Liver (tissue), 9 donors: Measurements from ENCODE around the gene NDST1. TPM values are rescaled to one million over a fixed set of nuclear protein-coding genes. Genes with fewer than 3 reads are reported as not detected.
A peak's percentile ranks its signal among the peaks of the same experiment; 100 is the strongest.

ENCODE experiments used
- DNase-seq: peaks from one replicate; pipeline ENCODE4 v3.0.0-alpha.2; 2017; ENCODE audit warnings: low spot score
- H3K27ac ChIP-seq, 2 donors: one replicate each; pipeline ENCODE4 v1.7.0; 2013; ENCODE audit warnings: inconsistent platforms in 2 of 2, low read length in 2 of 2, control low read depth in 1 of 2, low read depth in 1 of 2, mild to moderate bottlenecking in 1 of 2
- H3K27me3 ChIP-seq, 4 donors: one replicate each; pipeline versions ENCODE4 v1.6.1 to v1.7.0; 2013; ENCODE audit warnings: low read length in 3 of 4, inconsistent platforms in 1 of 4, mild to moderate bottlenecking in 1 of 4, moderate library complexity in 1 of 4; ENCODE audit not compliant: control insufficient read depth in 4 of 4, insufficient read depth in 4 of 4
- H3K36me3 ChIP-seq, 4 donors: one replicate each; pipeline versions ENCODE4 v1.6.1 to v1.7.0; 2013; ENCODE audit warnings: low read length in 3 of 4, mild to moderate bottlenecking in 3 of 4, low read depth in 1 of 4, moderate library complexity in 1 of 4; ENCODE audit not compliant: control insufficient read depth in 4 of 4, insufficient read depth in 3 of 4
- H3K4me1 ChIP-seq, 4 donors: one replicate each; pipeline versions ENCODE4 v1.6.1 to v1.7.0; 2013; ENCODE audit warnings: low read length in 3 of 4, mild to moderate bottlenecking in 3 of 4, moderate library complexity in 1 of 4; ENCODE audit not compliant: control insufficient read depth in 4 of 4, insufficient read depth in 4 of 4
- H3K4me3 ChIP-seq, 3 donors: one replicate each; pipeline versions ENCODE4 v1.6.1 to v1.7.0; 2013; ENCODE audit warnings: low read length in 3 of 3, control low read depth in 1 of 3, low read depth in 1 of 3, mild to moderate bottlenecking in 1 of 3
- H3K9ac ChIP-seq, 2 donors: one replicate each; pipeline ENCODE4 v1.7.0; 2013; ENCODE audit warnings: low read length in 2 of 2, mild to moderate bottlenecking in 2 of 2, moderate library complexity in 2 of 2, control low read depth in 1 of 2, low read depth in 1 of 2
- H3K9me3 ChIP-seq, 4 donors: one replicate each; pipeline versions ENCODE4 v1.6.1 to v1.7.0; 2013; ENCODE audit warnings: low read length in 3 of 4; ENCODE audit not compliant: control insufficient read depth in 4 of 4
- EGR1 ChIP-seq, 2 donors: IDR thresholded peaks; 2 replicates each; pipeline ENCODE4 v1.6.1; 2016 to 2018; ENCODE audit warnings: antibody characterized with exemption in 2 of 2, low read depth in 2 of 2
- FOXA1 ChIP-seq: IDR thresholded peaks from 2 replicates; pipeline ENCODE4 v1.6.1; 2016; ENCODE audit warnings: antibody characterized with exemption
- FOXA2 ChIP-seq: IDR thresholded peaks from 2 replicates; pipeline ENCODE4 v1.6.1; 2016; ENCODE audit warnings: antibody characterized with exemption
- GABPA ChIP-seq, 2 donors: IDR thresholded peaks in 1 of 2; conservative IDR thresholded peaks in 1 of 2; 2 replicates each; pipeline ENCODE4 v1.6.1; 2016; ENCODE audit warnings: antibody characterized with exemption in 2 of 2, mild to moderate bottlenecking in 1 of 2, moderate library complexity in 1 of 2
- HNF4A ChIP-seq, 2 donors: conservative IDR thresholded peaks; 2 replicates each; pipeline ENCODE4 v1.6.1; 2016; ENCODE audit warnings: antibody characterized with exemption in 2 of 2, mild to moderate bottlenecking in 2 of 2
- HNF4G ChIP-seq: IDR thresholded peaks from 2 replicates; pipeline ENCODE4 v1.6.1; 2016; ENCODE audit warnings: antibody characterized with exemption
- JUND ChIP-seq, 2 donors: IDR thresholded peaks; 2 replicates each; pipeline ENCODE4 v1.6.1; 2016; ENCODE audit warnings: antibody characterized with exemption in 2 of 2
- NR2F2 ChIP-seq: IDR thresholded peaks from 2 replicates; pipeline ENCODE4 v1.6.1; 2016; ENCODE audit warnings: antibody characterized with exemption
- RAD21 ChIP-seq, 2 donors: IDR thresholded peaks; 2 replicates each; pipeline ENCODE4 v1.6.1; 2016; ENCODE audit warnings: antibody characterized with exemption in 2 of 2, mild to moderate bottlenecking in 2 of 2
- RXRA ChIP-seq, 2 donors: IDR thresholded peaks; 2 replicates each; pipeline ENCODE4 v1.6.1; 2017 to 2018; ENCODE audit warnings: antibody characterized with exemption in 2 of 2, mild to moderate bottlenecking in 1 of 2
- SP1 ChIP-seq: IDR thresholded peaks from 2 replicates; pipeline ENCODE4 v1.6.1; 2018; ENCODE audit warnings: antibody characterized with exemption, mild to moderate bottlenecking
- TAF1 ChIP-seq: conservative IDR thresholded peaks from 2 replicates; pipeline ENCODE4 v1.6.1; 2016; ENCODE audit warnings: antibody characterized with exemption, mild to moderate bottlenecking
- YY1 ChIP-seq: IDR thresholded peaks from 2 replicates; pipeline ENCODE4 v1.6.1; 2016; ENCODE audit warnings: antibody characterized with exemption, mild to moderate bottlenecking
- WGBS: extraction: QIAGEN DNeasy Blood & Tissue Kit; methylation state at CpG from one replicate; pipeline ENCODE4 v1.1.7; 2013; 5-methylcytosine and 5-hydroxymethylcytosine counted together
- polyA plus RNA-seq, 2 donors: library from polyadenylated mRNA; stranded (reverse) in 1 of 2; unstranded in 1 of 2; fragments of 200-250 nt in 1 of 2; fragments of >200 nt in 1 of 2; fragmentation: Nextera tagmentation in 1 of 2; extraction: Ambion mirVana in 1 of 2; gene quantifications; one replicate each; pipeline versions ENCODE4 v1.2.1 to v1.2.3, GENCODE V29; 2013 to 2015
- total RNA-seq, 2 donors: library from RNA; depleted of rRNA; stranded (reverse); fragments of >200 nt; gene quantifications; one replicate each; pipeline ENCODE4 v1.2.3, GENCODE V29; 2014
- TF ChIP-seq, protein P1 (sequence below): IDR thresholded peaks from 2 replicates; pipeline ENCODE4 v1.6.1; 2016; ENCODE audit warnings: antibody characterized with exemption
- TF ChIP-seq, protein P2 (sequence below): IDR thresholded peaks from 2 replicates; pipeline ENCODE4 v1.6.1; 2016; ENCODE audit warnings: antibody characterized with exemption
- TF ChIP-seq, protein P3 (sequence below): IDR thresholded peaks from 2 replicates; pipeline ENCODE4 v1.6.1; 2016; ENCODE audit warnings: antibody characterized with exemption
- TF ChIP-seq, protein P4 (sequence below): fragments of 150-350 bp; IDR thresholded peaks from 2 replicates; pipeline ENCODE4 v1.5.1; 2017; ENCODE audit warnings: improper control_type of control experiment, low read depth, low read length; ENCODE audit not compliant: missing input control
- TF ChIP-seq, protein P5 (sequence below): IDR thresholded peaks from 2 replicates; pipeline ENCODE4 v1.6.1; 2016; ENCODE audit warnings: antibody characterized with exemption, mild to moderate bottlenecking
- donor health status: healthy.
- donor health status: healthy.
- donor health status: healthy.
- donor health status: healthy.
- donor health status: healthy.

Gene NDST1
- total and polyA plus RNA-seq, 4 donors: 10.3 to 103 (median 39.0) TPM

DNA sequence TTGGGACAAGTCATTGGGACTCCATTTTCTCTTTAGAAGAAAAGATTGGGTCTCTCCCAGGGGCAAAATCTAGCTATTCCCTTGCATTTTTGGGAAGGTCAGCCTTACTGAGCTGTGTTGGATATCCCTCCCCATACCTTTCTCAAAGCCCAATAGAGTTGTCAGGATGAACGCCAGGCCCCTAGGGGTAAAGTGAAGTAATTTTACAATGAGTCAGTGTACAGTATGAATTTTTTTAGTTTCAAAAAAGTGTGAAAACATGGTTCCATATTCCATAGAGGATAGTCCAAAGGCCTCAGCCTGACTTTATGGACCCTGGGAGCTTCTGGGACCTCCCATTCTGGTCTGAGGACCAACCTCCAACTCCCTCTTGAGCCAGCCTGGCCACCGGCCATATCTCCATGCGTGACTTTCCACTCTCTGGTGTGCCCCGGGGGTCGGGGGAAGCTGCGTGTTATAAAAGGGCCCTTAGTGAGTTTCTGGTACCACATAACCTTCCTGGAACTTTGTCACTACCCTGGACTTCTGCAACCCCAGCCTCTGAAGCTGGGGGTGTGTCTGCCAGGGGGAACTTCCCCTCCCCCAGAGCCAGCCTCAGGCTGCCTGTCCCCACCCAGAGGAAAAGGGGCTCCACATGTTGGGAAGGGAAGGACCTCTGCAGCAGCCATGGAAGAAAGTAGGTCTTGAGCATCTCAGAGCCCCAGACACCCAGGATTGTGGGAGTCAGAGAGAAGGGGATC lies 80.1 kb downstream of the NDST1 start:
- peaks cover 15 to 75% (median 56%) of the 10 kb centered on the region in 4 donors for H3K4me1 ChIP-seq
- no peak overlapping the region for H3K27ac ChIP-seq
- no peak for DNase-seq
- H3K27me3 ChIP-seq: no peaks in the 10 kb centered on the region
- TF ChIP-seq EGR1 (IDR thresholded peaks at IDR 0.05; ENCODE audit: low read depth in 2 of 2) (no peak), GABPA (IDR thresholded peaks at IDR 0.05 in 1 of 2, conservative IDR thresholded peaks at IDR 0.05 in 1 of 2) (no peak), NR2F2 (no peak)
- TF ChIP-seq, protein P1, sequence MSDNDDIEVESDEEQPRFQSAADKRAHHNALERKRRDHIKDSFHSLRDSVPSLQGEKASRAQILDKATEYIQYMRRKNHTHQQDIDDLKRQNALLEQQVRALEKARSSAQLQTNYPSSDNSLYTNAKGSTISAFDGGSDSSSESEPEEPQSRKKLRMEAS: no peak
- WGBS: 65% methylated on average over 6 of the region's 6 CpGs
- no peaks in the 10 kb centered on the region for H3K9me3 ChIP-seq
- H3K36me3 ChIP-seq: no peaks in the 10 kb centered on the region
- H3K9ac ChIP-seq: no peak overlapping the region
- H3K4me3 ChIP-seq: no peak overlapping the region

DNA sequence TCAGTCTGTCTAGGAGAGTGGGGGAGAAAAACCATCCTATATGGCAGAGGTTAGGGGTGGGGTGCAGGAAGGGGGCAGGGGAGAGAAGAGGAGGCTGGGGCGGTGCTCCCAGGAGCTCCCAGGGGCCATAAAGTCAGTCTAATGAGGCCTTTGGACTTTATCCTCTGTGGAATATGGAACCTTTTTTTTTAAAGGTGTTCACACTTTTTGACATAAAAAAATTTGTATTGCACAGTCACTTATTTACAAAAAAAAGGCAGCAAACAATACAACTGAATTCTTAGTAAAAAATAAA lies 80.6 kb downstream of the NDST1 start:
- WGBS: 68% methylated on average over 1 of the region's 1 CpG

DNA sequence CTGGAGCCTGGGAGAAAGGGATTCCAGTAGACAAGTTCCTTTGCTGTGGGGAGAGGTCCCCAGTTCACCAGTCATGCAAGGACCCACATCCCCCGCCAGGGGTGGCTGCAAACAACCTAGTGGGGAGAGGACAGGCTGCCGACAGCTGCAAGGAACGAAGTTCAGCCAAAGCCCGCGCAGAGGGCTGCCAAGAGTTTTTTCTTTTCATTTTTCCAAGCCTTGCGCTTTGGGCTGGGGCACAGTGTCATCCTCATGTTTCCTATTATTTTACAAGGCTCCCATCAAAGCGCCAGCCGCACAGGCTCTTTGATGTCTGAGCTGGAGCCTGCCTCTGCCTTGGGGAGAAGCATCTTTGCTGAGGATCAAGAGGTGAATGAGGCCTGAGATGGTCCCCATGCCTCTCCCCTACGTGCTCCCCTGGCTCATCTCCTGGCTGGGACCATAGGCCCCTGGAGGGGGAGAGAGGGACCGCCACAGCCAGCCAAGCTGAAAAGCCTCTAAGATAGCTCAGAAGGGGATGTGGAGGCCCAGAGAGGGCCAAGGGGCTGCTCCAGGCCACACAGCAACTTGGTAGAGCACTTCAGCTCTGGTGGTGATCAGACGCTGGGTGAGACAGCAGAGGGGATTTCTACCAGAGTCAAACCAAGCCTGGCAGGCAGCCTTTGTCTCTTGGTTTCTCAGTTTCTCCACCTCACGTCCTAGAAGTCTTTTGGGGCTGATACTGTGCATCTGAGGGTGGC lies 82.1 kb downstream of the NDST1 start:
- DNase-seq: no peak
- Histone ChIP-seq H3K9ac (peak overlapping the region in 1 of 2 donors; percentile 18), H3K4me1 (peaks cover 15 to 61% (median 46%) of the 10 kb centered on the region in 4 donors), H3K9me3 (no peaks in the 10 kb centered on the region), H3K27me3 (no peaks in the 10 kb centered on the region), H3K4me3 (no peak overlapping the region), H3K36me3 (no peaks in the 10 kb centered on the region), H3K27ac (peak overlapping the region; percentile 77 to 85)
- WGBS: 44% methylated on average over 12 of the region's 12 CpGs
- TF ChIP-seq HNF4G (no peak), NR2F2 (peak; percentile 68), TAF1 (no peak), HNF4A (conservative IDR thresholded peaks at IDR 0.05) (no peak), RAD21 (IDR thresholded peaks at IDR 0.05) (peak; percentile 86 to 88), FOXA1 (no peak), FOXA2 (no peak), EGR1 (IDR thresholded peaks at IDR 0.05; ENCODE audit: low read depth in 2 of 2) (no peak), GABPA (IDR thresholded peaks at IDR 0.05 in 1 of 2, conservative IDR thresholded peaks at IDR 0.05 in 1 of 2) (no peak), JUND (IDR thresholded peaks at IDR 0.05) (no peak), RXRA (IDR thresholded peaks at IDR 0.05) (peak; percentile 57 to 58), SP1 (no peak), YY1 (peak; percentile 13)
- TF ChIP-seq, protein P1: peak; percentile 3
- TF ChIP-seq, protein P2, sequence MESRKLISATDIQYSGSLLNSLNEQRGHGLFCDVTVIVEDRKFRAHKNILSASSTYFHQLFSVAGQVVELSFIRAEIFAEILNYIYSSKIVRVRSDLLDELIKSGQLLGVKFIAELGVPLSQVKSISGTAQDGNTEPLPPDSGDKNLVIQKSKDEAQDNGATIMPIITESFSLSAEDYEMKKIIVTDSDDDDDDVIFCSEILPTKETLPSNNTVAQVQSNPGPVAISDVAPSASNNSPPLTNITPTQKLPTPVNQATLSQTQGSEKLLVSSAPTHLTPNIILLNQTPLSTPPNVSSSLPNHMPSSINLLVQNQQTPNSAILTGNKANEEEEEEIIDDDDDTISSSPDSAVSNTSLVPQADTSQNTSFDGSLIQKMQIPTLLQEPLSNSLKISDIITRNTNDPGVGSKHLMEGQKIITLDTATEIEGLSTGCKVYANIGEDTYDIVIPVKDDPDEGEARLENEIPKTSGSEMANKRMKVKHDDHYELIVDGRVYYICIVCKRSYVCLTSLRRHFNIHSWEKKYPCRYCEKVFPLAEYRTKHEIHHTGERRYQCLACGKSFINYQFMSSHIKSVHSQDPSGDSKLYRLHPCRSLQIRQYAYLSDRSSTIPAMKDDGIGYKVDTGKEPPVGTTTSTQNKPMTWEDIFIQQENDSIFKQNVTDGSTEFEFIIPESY: no peak
- TF ChIP-seq, protein P3, sequence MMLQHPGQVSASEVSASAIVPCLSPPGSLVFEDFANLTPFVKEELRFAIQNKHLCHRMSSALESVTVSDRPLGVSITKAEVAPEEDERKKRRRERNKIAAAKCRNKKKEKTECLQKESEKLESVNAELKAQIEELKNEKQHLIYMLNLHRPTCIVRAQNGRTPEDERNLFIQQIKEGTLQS: no peak
- TF ChIP-seq, protein P4, sequence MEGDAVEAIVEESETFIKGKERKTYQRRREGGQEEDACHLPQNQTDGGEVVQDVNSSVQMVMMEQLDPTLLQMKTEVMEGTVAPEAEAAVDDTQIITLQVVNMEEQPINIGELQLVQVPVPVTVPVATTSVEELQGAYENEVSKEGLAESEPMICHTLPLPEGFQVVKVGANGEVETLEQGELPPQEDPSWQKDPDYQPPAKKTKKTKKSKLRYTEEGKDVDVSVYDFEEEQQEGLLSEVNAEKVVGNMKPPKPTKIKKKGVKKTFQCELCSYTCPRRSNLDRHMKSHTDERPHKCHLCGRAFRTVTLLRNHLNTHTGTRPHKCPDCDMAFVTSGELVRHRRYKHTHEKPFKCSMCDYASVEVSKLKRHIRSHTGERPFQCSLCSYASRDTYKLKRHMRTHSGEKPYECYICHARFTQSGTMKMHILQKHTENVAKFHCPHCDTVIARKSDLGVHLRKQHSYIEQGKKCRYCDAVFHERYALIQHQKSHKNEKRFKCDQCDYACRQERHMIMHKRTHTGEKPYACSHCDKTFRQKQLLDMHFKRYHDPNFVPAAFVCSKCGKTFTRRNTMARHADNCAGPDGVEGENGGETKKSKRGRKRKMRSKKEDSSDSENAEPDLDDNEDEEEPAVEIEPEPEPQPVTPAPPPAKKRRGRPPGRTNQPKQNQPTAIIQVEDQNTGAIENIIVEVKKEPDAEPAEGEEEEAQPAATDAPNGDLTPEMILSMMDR: peak; percentile 64
- TF ChIP-seq, protein P5, sequence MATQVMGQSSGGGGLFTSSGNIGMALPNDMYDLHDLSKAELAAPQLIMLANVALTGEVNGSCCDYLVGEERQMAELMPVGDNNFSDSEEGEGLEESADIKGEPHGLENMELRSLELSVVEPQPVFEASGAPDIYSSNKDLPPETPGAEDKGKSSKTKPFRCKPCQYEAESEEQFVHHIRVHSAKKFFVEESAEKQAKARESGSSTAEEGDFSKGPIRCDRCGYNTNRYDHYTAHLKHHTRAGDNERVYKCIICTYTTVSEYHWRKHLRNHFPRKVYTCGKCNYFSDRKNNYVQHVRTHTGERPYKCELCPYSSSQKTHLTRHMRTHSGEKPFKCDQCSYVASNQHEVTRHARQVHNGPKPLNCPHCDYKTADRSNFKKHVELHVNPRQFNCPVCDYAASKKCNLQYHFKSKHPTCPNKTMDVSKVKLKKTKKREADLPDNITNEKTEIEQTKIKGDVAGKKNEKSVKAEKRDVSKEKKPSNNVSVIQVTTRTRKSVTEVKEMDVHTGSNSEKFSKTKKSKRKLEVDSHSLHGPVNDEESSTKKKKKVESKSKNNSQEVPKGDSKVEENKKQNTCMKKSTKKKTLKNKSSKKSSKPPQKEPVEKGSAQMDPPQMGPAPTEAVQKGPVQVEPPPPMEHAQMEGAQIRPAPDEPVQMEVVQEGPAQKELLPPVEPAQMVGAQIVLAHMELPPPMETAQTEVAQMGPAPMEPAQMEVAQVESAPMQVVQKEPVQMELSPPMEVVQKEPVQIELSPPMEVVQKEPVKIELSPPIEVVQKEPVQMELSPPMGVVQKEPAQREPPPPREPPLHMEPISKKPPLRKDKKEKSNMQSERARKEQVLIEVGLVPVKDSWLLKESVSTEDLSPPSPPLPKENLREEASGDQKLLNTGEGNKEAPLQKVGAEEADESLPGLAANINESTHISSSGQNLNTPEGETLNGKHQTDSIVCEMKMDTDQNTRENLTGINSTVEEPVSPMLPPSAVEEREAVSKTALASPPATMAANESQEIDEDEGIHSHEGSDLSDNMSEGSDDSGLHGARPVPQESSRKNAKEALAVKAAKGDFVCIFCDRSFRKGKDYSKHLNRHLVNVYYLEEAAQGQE: no peak

More for the DNA sequence above, 80.6 kb downstream of the NDST1 start:
- TF ChIP-seq SP1: no peak
- no peak for TF ChIP-seq RXRA (IDR thresholded peaks at IDR 0.05)
- TF ChIP-seq HNF4A (conservative IDR thresholded peaks at IDR 0.05): peak; percentile 32 to 34
- no peak for TF ChIP-seq HNF4G
- no peak overlapping the region for H3K4me3 ChIP-seq
- H3K27ac ChIP-seq: no peak overlapping the region
- peaks cover 15 to 69% (median 52%) of the 10 kb centered on the region in 4 donors for H3K4me1 ChIP-seq
- H3K27me3 ChIP-seq: no peaks in the 10 kb centered on the region
- no peak for DNase-seq
- no peaks in the 10 kb centered on the region for H3K9me3 ChIP-seq
- H3K36me3 ChIP-seq: no peaks in the 10 kb centered on the region
- H3K9ac ChIP-seq: no peak overlapping the region
